GM19238 (cell line): ENCODE data around the gene EOLA1.
"Not testable (repeated sequence)": the region's sequence is repeated elsewhere in the genome, so short reads cannot be mapped to it uniquely, and the experiment has no call there.

Source experiments
- DNase-seq: peaks from one replicate; pipeline ENCODE4 v3.0.0; 2011; ENCODE audit warnings: low spot score; ENCODE audit not compliant: insufficient read length

The EOLA1 gene

GRCh38 chrX:149541521-149542047 is 772 bp downstream of the EOLA1 start:
- no peak for DNase-seq

DNA sequence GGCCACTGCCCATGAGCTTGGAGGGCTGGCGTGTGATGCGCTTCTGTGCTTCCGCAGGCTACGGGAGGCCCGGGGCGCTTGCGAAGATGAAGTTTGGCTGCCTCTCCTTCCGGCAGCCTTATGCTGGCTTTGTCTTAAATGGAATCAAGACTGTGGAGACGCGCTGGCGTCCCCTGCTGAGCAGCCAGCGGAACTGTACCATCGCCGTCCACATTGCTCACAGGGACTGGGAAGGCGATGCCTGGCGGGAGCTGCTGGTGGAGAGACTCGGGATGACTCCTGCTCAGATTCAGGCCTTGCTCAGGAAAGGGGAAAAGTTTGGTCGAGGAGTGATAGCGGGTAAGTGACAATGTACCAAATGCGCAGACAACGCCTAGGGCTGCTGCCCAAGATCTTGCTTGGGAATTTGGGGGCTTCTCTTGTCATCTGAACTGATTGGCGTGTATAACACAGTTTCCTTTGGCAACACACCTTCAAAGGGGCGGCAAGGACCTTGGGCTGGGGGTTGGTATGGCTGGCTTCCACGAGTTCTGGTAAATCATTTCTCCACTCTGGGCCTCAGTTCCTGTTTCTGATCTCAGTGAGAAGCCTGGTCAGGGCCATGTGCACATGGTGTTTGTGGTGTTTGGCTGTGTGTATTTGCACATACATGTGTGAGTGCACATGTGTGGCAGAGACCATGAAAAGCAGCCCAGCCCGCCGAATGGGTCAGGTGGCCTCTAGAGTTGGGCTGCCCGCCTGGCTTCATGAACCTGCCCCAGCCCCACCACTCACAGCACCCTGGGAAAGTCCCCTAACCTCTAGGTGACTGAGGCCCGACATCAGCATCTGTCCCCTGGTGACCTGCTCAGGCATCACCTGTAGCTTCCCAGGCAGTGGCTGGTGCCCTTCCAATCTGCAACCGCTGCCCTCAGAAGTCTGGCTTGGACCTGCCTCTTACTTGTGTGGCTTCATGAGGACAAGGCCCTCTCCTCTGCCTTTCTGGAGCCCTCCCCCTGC is 5.0 kb downstream of the EOLA1 start:
- DNase-seq, result not testable (repeated sequence)

GRCh38 chrX:149546962-149547361 is 6.2 kb downstream of the EOLA1 start:
- not testable (repeated sequence) for DNase-seq

- DNase-seq, result not testable (repeated sequence)
Measured at GRCh38 chrX:149547782-149548181, 7.0 kb downstream of the EOLA1 start.

DNA sequence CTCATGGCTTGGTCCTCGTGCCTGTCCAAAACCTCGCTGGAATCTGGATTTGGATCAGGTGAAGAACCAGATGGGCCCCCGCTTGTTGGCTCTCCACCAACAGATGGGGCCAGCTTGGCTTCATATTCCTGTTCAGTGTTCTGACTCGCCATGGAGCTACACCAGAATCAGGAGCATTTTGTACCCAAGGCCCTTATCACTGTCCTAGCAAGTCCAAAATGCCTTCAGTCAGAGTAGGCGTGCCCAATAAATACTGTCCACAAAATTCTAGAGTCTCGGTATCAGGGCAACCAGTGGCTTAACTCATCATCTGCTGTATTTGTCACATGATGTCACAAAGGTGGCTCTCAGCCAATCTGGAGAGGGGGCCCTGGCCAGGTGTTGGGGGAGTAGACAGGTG is 8.9 kb downstream of the EOLA1 start, which contains the start of gene HSFX3:
Gene HSFX3, minus strand, starts transcription at position 224 of the 400 bp plus-strand sequence. Its CDS starts 72 bp downstream, at position 152.
- DNase-seq, result not testable (repeated sequence)

GRCh38 chrX:149550454-149550853 is 9.6 kb downstream of the EOLA1 start:
- not testable (repeated sequence) for DNase-seq

- DNase-seq, result not testable (repeated sequence)
Measured at GRCh38 chrX:149551245-149551938, 10.6 kb downstream of the EOLA1 start.

DNA sequence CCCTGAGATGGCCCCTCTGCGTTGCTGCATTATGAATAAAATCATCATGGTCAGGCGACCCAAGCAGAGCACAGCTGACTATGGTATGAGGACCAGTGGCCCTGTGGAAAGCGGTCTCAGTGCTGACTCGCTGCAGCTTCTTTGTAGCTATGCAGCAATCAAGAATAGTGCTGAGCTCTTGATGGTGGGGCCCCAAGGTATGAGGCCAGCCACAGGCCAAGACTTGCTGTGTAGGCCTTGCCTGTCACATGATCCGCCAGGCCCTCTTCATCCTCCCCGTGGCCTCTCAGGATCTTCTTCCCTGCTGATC is 11.1 kb downstream of the EOLA1 start:
- not testable (repeated sequence) for DNase-seq

GRCh38 chrX:149555251-149555650 is 14.4 kb downstream of the EOLA1 start:
- DNase-seq, result not testable (repeated sequence)

DNA sequence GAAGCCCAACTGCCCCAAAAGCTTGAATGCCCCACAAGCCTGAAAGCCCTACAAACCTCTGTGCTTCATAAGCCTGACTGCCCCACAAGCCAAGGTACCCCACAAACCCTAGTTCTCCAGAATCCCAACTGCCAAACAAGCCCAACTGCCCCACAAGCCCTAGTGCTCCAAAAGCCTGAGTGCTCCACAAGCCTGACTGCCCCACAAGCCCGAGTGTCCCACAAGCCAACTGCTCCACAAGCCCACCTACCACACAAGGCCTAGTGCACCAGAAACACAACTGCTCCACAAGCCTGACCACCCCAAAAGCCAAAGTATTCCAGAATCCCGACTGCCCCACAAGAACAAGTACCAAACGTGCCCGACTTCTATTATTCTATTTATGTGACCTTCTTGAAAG is 22.5 kb downstream of the EOLA1 start:
- no peak for DNase-seq

- DNase-seq, result no peak
Measured at GRCh38 chrX:149567621-149568417, 27.0 kb downstream of the EOLA1 start.

DNA sequence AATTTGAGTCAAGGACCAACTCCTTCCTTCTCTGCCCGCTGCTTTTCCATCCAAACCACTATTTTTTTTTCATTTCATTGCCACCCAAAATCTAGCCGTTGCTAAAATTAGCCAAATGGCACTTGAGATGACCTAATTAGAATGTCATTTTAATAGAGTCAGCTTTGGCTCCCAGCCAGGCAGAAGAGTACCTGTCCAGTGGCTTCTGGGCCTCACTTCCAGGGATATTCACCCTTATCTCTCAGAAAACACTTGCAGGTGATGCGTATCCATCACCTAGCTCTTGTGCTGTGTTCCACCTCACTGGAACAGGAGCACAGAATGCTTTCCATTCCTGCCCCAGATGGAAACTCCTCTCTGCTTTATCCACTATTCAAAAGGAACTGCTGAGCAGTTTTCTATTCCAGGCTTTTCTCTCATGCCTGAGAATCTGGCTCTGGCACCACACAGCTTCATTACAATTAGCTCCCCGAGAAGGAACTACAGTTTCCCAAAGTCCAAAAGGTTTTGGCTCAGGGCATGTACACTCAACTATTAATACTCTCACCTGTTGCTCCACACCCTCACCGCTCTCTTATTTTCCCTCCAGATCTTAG is 28.0 kb downstream of the EOLA1 start:
- DNase-seq, result no peak

DNA sequence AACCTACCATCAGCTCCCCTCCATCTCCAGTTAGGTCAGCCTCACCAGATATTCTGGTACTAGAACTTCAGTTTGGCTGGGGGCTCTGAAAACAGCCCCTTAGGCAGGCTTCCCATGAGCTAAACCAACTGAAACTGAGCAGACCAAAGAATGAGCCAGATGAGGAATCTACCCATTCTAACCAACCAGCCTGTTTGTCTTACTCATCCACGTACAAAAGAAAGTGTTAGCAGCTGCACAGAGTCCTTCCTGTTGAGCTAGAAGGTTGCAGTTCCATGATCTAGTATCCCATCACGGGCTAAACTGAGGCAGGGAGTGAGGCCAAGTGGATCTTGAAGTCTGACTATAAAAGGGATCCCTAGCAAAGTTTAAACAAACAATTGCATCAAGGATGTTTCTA is 29.0 kb downstream of the EOLA1 start:
- no peak for DNase-seq

- DNase-seq, result no peak
Measured at GRCh38 chrX:149570668-149571067, 29.9 kb downstream of the EOLA1 start.

DNA sequence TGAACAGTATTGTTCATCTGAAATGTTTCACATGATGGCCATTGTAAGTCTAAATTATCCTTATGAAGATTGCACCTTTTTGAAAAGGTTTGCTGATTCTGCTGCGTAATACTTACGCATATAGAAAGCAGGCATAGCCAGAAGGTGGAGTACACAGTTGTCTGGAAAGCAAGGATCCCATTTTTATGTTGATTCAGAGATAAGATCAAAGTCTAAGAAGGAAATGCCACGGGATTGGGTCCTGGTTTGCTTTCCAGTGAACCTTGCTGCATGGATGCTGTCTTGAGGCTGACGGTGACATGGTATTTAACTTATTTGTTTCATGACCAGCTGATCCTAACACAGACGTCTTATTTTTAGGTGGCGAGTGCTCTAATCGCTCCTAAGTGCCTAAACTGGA is 31.0 kb downstream of the EOLA1 start:
- DNase-seq, result no peak

DNA sequence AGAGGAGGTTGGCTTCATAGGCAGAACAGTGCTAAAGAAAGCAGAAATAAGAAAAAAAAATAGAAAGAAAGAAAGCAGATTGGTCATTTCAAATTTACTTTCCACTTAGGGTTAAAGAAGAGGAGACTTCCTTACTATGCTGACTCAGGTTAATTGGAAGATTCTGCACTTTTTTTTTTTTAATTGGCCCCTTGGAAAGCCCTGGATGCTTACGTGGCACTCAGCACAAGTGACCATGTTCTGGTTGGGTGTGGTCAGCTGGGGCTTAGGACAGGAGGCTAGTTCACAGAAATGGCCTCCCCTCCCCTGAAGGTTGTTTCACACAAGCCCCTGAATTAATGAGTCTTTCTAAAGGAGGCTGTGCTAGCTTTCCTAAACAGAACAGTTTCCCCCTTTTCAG is 31.9 kb downstream of the EOLA1 start:
- no peak for DNase-seq

DNA sequence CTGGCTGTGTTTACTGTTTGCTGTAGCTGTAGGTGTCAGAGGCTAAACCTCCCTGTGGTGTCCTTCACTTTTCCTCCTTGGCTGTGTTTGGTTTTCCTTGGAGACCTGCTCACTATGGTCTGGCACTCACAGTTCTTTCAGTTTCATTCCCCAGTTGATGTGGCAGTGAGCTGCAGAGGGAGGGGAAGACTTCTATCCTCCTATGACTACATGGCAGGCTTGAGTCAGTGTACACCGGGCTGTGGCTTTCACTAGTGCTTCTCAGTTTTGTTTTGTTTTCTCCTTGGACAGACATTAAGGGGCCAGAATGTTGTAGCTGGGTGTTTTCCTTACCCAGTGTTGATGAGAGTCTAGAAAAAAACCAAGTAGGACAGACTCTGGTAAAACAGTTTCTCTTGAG is 32.6 kb downstream of the EOLA1 start:
- not testable (repeated sequence) for DNase-seq

DNA sequence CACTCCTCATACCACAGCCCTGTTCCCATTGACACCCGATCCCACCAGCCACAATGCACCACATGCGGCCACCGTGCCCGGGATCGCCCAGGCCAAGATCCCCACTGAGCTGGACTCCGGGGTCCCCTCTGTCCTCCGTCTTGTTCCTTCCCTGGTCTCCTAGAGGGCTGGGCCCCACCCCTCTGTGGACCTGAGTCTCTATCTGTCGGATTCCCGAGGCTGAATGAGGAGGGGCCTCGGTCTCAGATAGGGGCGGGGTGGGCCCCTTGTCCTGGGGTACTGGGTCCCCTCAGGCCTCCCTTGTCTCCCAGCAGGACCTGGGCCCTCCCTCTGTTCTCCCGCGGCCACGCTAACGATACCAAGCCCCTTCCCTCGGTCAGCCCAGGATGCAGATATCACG is 44.8 kb downstream of the EOLA1 start:
- DNase-seq, result not testable (repeated sequence)

- not testable (repeated sequence) for DNase-seq
Measured at GRCh38 chrX:149587359-149587758, 46.5 kb downstream of the EOLA1 start, which contains the start of gene MAGEA9B. TSS of gene MAGEA9B (minus strand) at chrX:149587459. CDS start at chrX:149583179, 4,280 bp downstream.

DNA sequence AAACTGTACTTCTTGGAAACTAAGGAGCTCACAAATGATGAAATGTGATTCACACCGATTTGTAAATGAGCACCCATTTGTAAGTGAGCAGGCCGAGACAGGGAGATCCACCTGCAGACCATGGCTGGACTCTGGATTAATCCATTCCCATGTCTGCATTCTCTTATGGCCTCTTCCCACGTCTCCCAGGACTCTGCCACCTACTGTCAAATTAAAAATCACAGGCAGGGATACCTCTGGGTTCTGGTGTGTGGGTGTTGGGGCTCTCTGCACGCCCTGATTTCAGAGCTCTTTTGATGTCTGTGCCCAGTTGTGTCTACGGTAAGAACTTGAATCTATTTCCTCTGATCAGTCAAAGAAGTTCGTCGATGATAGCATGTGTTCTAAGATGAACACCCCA is 50.2 kb downstream of the EOLA1 start:
- not testable (repeated sequence) for DNase-seq

- not testable (repeated sequence) for DNase-seq
Measured at GRCh38 chrX:149595214-149595613, 54.4 kb downstream of the EOLA1 start, which contains the start of gene HSFX2. TSS of gene HSFX2 (minus strand) at chrX:149595314. CDS start at chrX:149594700, 614 bp downstream.
